C4-2B (cell line): Measurements from ENCODE around the gene TTI1.

Source experiments
- H3K27ac ChIP-seq: fragments of 450-650 bp; 2 replicates; pipeline ENCODE4 v1.5.1; 2017
- CTCF ChIP-seq: fragments of 450-650 bp; conservative IDR thresholded peaks from 2 replicates; pipeline ENCODE4 v1.5.1; 2017; ENCODE audit warnings: mild to moderate bottlenecking
- ZFX ChIP-seq: fragments of 450-650 bp; IDR thresholded peaks from 2 replicates; pipeline ENCODE4 v1.6.1; 2017

TTI1 gene

GRCh38 chr20:38073307-38074071 is 40.2 kb upstream of the TTI1 start:
- TF ChIP-seq CTCF = peak; percentile 84
- TF ChIP-seq ZFX = no peak
- no peak overlapping the region for H3K27ac ChIP-seq

GRCh38 chr20:38072898-38073297 is 39.6 kb upstream of the TTI1 start:
- no peak overlapping the region for H3K27ac ChIP-seq
- TF ChIP-seq ZFX = no peak
- no peak for TF ChIP-seq CTCF

GRCh38 chr20:38067717-38068365 is 34.6 kb upstream of the TTI1 start:
- H3K27ac ChIP-seq = no peak overlapping the region; the same call in 1 of the 2 replicates
- TF ChIP-seq ZFX (no peak), CTCF (no peak)

GRCh38 chr20:38066969-38067716 is 33.9 kb upstream of the TTI1 start:
- no peak for TF ChIP-seq CTCF
- TF ChIP-seq ZFX = no peak
- no peak overlapping the region; the same call in 1 of the 2 replicates for H3K27ac ChIP-seq

- TF ChIP-seq ZFX (no peak), CTCF (no peak)
- H3K27ac ChIP-seq = no peak overlapping the region
Observed at GRCh38 chr20:38065764-38066375, 32.6 kb upstream of the TTI1 start.

- TF ChIP-seq CTCF (no peak), ZFX (no peak)
- no peak overlapping the region for H3K27ac ChIP-seq
Observed at GRCh38 chr20:38063911-38064530, 30.8 kb upstream of the TTI1 start.
